CD14-positive monocyte (primary cell): ENCODE results near the gene EGFR. TPM values are rescaled to one million over a fixed set of nuclear protein-coding genes. Genes with fewer than 3 reads are reported as not detected.

Source experiments
- DNase-seq, 3 donors: peaks; one replicate each; pipeline ENCODE4 v3.0.0-alpha.2; 2011 to 2022
- H2AFZ ChIP-seq: 2 replicates; pipeline ENCODE4 v1.6.0; 2012; ENCODE audit warnings: mild to moderate bottlenecking, low read depth, low read length, inconsistent platforms; ENCODE audit not compliant: insufficient read depth, poor library complexity, severe bottlenecking
- H3K27ac ChIP-seq, 2 donors: 1 replicate in 1 of 2; 2 replicates in 1 of 2; pipeline ENCODE4 v1.5.1; 2012 to 2013; ENCODE audit warnings: low read length in 2 of 2, control low read depth in 1 of 2, inconsistent platforms in 1 of 2, low read depth in 1 of 2, mild to moderate bottlenecking in 1 of 2
- H3K27me3 ChIP-seq, 2 donors: one replicate each; pipeline versions ENCODE4 v1.6.0 to v1.6.1; 2011 to 2013; ENCODE audit warnings: low read length in 2 of 2; ENCODE audit not compliant: control insufficient read depth in 2 of 2, insufficient read depth in 2 of 2
- H3K36me3 ChIP-seq, 2 donors: replicated peaks in 1 of 2; 1 replicate in 1 of 2; 2 replicates in 1 of 2; pipeline versions ENCODE4 v1.5.1 to v1.6.1; 2012 to 2013; ENCODE audit warnings: low read length in 2 of 2, control low read depth in 1 of 2, inconsistent platforms in 1 of 2, mild to moderate bottlenecking in 1 of 2; ENCODE audit not compliant: insufficient read depth in 2 of 2, control insufficient read depth in 1 of 2
- H3K4me1 ChIP-seq, 2 donors: 1 replicate in 1 of 2; 2 replicates in 1 of 2; pipeline versions ENCODE4 v1.5.1 to v1.6.1; 2012 to 2013; ENCODE audit warnings: low read length in 2 of 2, control low read depth in 1 of 2, inconsistent platforms in 1 of 2, mild to moderate bottlenecking in 1 of 2, moderate library complexity in 1 of 2; ENCODE audit not compliant: insufficient read depth in 2 of 2, control insufficient read depth in 1 of 2
- H3K4me2 ChIP-seq: replicated peaks from 2 replicates; pipeline ENCODE3; 2012; ENCODE audit warnings: low read length, moderate library complexity, mild to moderate bottlenecking; ENCODE audit not compliant: poor library complexity, severe bottlenecking; ENCODE audit errors: extremely low read depth
- H3K4me3 ChIP-seq, 3 experiments: fragments of 200-600 bp in 1 of 3; sonication (generic) in 1 of 3; replicated peaks in 1 of 3; 1 replicate in 2 of 3; 2 replicates in 1 of 3; pipeline ENCODE4 v1.5.1; 2011 to 2013; ENCODE audit warnings: low read length in 3 of 3, mild to moderate bottlenecking in 3 of 3, control low read depth in 2 of 3, low read depth in 2 of 3, inconsistent platforms in 1 of 3, moderate library complexity in 1 of 3
- H3K79me2 ChIP-seq: 2 replicates; pipeline ENCODE4 v1.6.0; 2012; ENCODE audit warnings: mild to moderate bottlenecking, control low read depth, inconsistent platforms, low read length, moderate library complexity; ENCODE audit not compliant: insufficient read depth
- H3K9ac ChIP-seq: 2 replicates; pipeline ENCODE4 v1.6.0; 2017; ENCODE audit warnings: low read length, mild to moderate bottlenecking; ENCODE audit not compliant: insufficient read depth, poor library complexity, severe bottlenecking
- H3K9me3 ChIP-seq, 2 donors: replicated peaks in 1 of 2; 1 replicate in 1 of 2; 2 replicates in 1 of 2; pipeline versions ENCODE4 v1.5.1 to v1.6.1; 2012 to 2013; ENCODE audit warnings: low read length in 2 of 2, control low read depth in 1 of 2; ENCODE audit not compliant: control insufficient read depth in 1 of 2, insufficient read depth in 1 of 2
- H4K20me1 ChIP-seq: 2 replicates; pipeline ENCODE4 v1.6.0; 2012; ENCODE audit warnings: mild to moderate bottlenecking, low read length, control low read depth, moderate library complexity; ENCODE audit not compliant: insufficient read depth
- H3K27ac Mint-ChIP-seq, 7 donors: one replicate each; pipeline ENCODE4 v1.8.0; 2020; ENCODE audit warnings: mild to moderate bottlenecking in 7 of 7, mixed read lengths in 7 of 7, moderate library complexity in 6 of 7, inconsistent platforms in 2 of 7
- H3K27me3 Mint-ChIP-seq, 3 donors: one replicate each; pipeline ENCODE4 v1.8.0; 2021 to 2022; ENCODE audit warnings: low read depth in 3 of 3, mild to moderate bottlenecking in 3 of 3, mixed read lengths in 3 of 3, moderate library complexity in 3 of 3, inconsistent platforms in 1 of 3
- H3K36me3 Mint-ChIP-seq, 2 donors: one replicate each; pipeline ENCODE4 v1.8.0; 2020; ENCODE audit warnings: mixed read lengths in 2 of 2, inconsistent platforms in 1 of 2, mild to moderate bottlenecking in 1 of 2
- H3K4me1 Mint-ChIP-seq: one replicate; pipeline ENCODE4 v1.8.0; 2020; ENCODE audit warnings: mild to moderate bottlenecking, mixed read lengths
- H3K4me3 Mint-ChIP-seq, 2 donors: one replicate each; pipeline ENCODE4 v1.8.0; 2020; ENCODE audit warnings: mild to moderate bottlenecking in 2 of 2, mixed read lengths in 2 of 2, moderate library complexity in 1 of 2
- H3K9me3 Mint-ChIP-seq, 7 donors: one replicate each; pipeline ENCODE4 v1.8.0; 2020 to 2022; ENCODE audit warnings: mixed read lengths in 7 of 7, mild to moderate bottlenecking in 6 of 7, moderate library complexity in 6 of 7, inconsistent platforms in 2 of 7
- CTCF ChIP-seq: fragments of 200-600 bp; IDR thresholded peaks from one replicate; pipeline ENCODE4 v1.8.0; 2022; ENCODE audit warnings: antibody characterized with exemption, mild to moderate bottlenecking
- WGBS: methylation state at CpG from one replicate; pipeline ENCODE4 v1.1.5; 2013; ENCODE audit warnings: missing lambda C conversion rate; ENCODE audit not compliant: insufficient coverage; 5-methylcytosine and 5-hydroxymethylcytosine counted together
- intact Hi-C, 2 donors: fragments of 100-400 bp; cut with micrococcal nuclease; formaldehyde crosslinking; loops; one replicate each; pipeline versions ENCODE4 v1.15.0 to v1.15.1; 2023
- polyA minus RNA-seq: library from RNA; depleted of rRNA, polyadenylated mRNA; stranded (reverse); fragments of >200 nt; gene quantifications from 2 replicates; pipeline ENCODE4 v1.2.3, GENCODE V29; 2012
- polyA plus RNA-seq, 3 donors: library from polyadenylated mRNA; depleted of rRNA in 1 of 3; unstranded in 2 of 3; stranded (reverse) in 1 of 3; fragments of 300-500 nt in 2 of 3; fragments of >200 nt in 1 of 3; fragmentation: Illumina TruSeq in 2 of 3; gene quantifications; 1 replicate in 2 of 3; 2 replicates in 1 of 3; pipeline ENCODE4 v1.2.3, GENCODE V29; 2012 to 2021
- total RNA-seq, 12 experiments: library from RNA in 1 of 12; stranded (reverse) in 1 of 12; fragments of 120-200 nt in 1 of 12; gene quantifications; one replicate each; pipeline ENCODE4 v1.2.4 and lab custom pipeline; 2013 to 2026; ENCODE audit warnings: mixed read lengths in 6 of 12, inconsistent platforms in 1 of 12

Gene EGFR
- total RNA-seq (2013), result 0.06 TPM
- polyA plus RNA-seq (not detected), polyA minus RNA-seq (under 0.01 TPM in 1 of 2 replicates, not detected in the other), total RNA-seq (lab: John Stamatoyannopoulos, UW) (0 to 3.0 (median 0.12) reads per million in 11 experiments)

DNA sequence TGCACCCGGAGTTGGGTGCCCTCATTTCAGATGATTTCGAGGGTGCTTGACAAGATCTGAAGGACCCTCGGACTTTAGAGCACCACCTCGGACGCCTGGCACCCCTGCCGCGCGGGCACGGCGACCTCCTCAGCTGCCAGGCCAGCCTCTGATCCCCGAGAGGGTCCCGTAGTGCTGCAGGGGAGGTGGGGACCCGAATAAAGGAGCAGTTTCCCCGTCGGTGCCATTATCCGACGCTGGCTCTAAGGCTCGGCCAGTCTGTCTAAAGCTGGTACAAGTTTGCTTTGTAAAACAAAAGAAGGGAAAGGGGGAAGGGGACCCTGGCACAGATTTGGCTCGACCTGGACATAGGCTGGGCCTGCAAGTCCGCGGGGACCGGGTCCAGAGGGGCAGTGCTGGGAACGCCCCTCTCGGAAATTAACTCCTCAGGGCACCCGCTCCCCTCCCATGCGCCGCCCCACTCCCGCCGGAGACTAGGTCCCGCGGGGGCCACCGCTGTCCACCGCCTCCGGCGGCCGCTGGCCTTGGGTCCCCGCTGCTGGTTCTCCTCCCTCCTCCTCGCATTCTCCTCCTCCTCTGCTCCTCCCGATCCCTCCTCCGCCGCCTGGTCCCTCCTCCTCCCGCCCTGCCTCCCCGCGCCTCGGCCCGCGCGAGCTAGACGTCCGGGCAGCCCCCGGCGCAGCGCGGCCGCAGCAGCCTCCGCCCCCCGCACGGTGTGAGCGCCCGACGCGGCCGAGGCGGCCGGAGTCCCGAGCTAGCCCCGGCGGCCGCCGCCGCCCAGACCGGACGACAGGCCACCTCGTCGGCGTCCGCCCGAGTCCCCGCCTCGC is at the start of gene EGFR:
TSS of gene EGFR (plus strand) at position 657 of the 830 bp plus-strand sequence. CDS start 261 bp downstream, outside the sequence.
- 3% methylated on average over 80 of the region's 80 CpGs for WGBS

More for the DNA sequence above, at the start of gene EGFR:
- Mint-ChIP-seq H3K27me3 (peaks cover 39 to 60% (median 39%) of the 10 kb centered on the region in 3 donors), H3K4me1 (no peaks in the 10 kb centered on the region), H3K36me3 (no peaks in the 10 kb centered on the region), H3K4me3 (peak within 1 kb of the TSS in 1 of 2 donors; percentile 65), H3K9me3 (peaks cover 0 to 32% (median 10%) of the 10 kb centered on the region in 7 donors), H3K27ac (no peak within 1 kb of the TSS)
- H3K4me2 ChIP-seq, result no peak within 1 kb of the TSS
- no peak for TF ChIP-seq CTCF
- no peaks in the 10 kb centered on the region for H3K36me3 ChIP-seq
- H4K20me1 ChIP-seq, result no peaks in the 10 kb centered on the region
- no peak within 1 kb of the TSS for H3K9ac ChIP-seq
- peaks cover 22 to 47% of the 10 kb centered on the region in 2 donors for H3K27me3 ChIP-seq
- H3K27ac ChIP-seq, result no peak within 1 kb of the TSS
- H3K9me3 ChIP-seq, result peaks cover 2 to 3% of the 10 kb centered on the region in 2 donors
- no peak for DNase-seq
- no peak within 1 kb of the TSS for H3K4me3 ChIP-seq
- no peaks in the 10 kb centered on the region for H3K4me1 ChIP-seq
- no peak within 1 kb of the TSS for H2AFZ ChIP-seq
- intact Hi-C loops, result no loop called here
- H3K79me2 ChIP-seq, result no peaks in the 10 kb centered on the region
